HK-2 (cell line): ENCODE measurements around the gene PALMD.

ENCODE experiments used
- DNase-seq: peaks from one replicate; pipeline ENCODE4 v3.0.0-alpha.2; 2018; ENCODE audit not compliant: unreplicated experiment

PALMD gene

GRCh38 chr1:99645699-99646531 is at the start of gene PALMD:
PALMD (plus strand) TSS chr1:99646113; CDS start chr1:99646318, 205 bp downstream.
- DNase-seq: no peak

GRCh38 chr1:99598738-99599411 is 47.0 kb upstream of the PALMD start:
- DNase-seq: no peak

GRCh38 chr1:99599678-99600175 is 46.2 kb upstream of the PALMD start:
- DNase-seq: peak; percentile 57

GRCh38 chr1:99600782-99601181 is 45.1 kb upstream of the PALMD start:
- no peak for DNase-seq

GRCh38 chr1:99601208-99601607 is 44.7 kb upstream of the PALMD start:
- DNase-seq: no peak

GRCh38 chr1:99601709-99602403 is 44.1 kb upstream of the PALMD start:
- no peak for DNase-seq

GRCh38 chr1:99602404-99602969 is 43.4 kb upstream of the PALMD start:
- no peak for DNase-seq

GRCh38 chr1:99603699-99604560 is 42.0 kb upstream of the PALMD start:
- no peak for DNase-seq

GRCh38 chr1:99606306-99606705 is 39.6 kb upstream of the PALMD start:
- no peak for DNase-seq

GRCh38 chr1:99607590-99607989 is 38.3 kb upstream of the PALMD start:
- no peak for DNase-seq

- no peak for DNase-seq
These were observed 37.9 kb upstream of the PALMD start for GRCh38 chr1:99608058-99608457.

GRCh38 chr1:99613716-99614115 is 32.2 kb upstream of the PALMD start:
- no peak for DNase-seq

- DNase-seq: no peak
These were observed 31.2 kb upstream of the PALMD start for GRCh38 chr1:99614728-99615127.

GRCh38 chr1:99619583-99619982 is 26.3 kb upstream of the PALMD start:
- DNase-seq: no peak

- no peak for DNase-seq
These were observed 24.5 kb upstream of the PALMD start for GRCh38 chr1:99621340-99621901.

- DNase-seq: no peak
These were observed 23.1 kb upstream of the PALMD start for GRCh38 chr1:99622702-99623347.

GRCh38 chr1:99623554-99623953 is 22.4 kb upstream of the PALMD start:
- DNase-seq: no peak

GRCh38 chr1:99627615-99628014 is 18.3 kb upstream of the PALMD start:
- DNase-seq: no peak

- DNase-seq: no peak
These were observed 16.7 kb upstream of the PALMD start for GRCh38 chr1:99629164-99629563.

GRCh38 chr1:99634971-99635624 is 10.8 kb upstream of the PALMD start:
- no peak for DNase-seq
